DMS 273 (cell line): ENCODE data around the gene ADCYAP1R1.

Experiments used
- DNase-seq: peaks from one replicate; lab custom pipeline; 2025; ENCODE audit not compliant: unreplicated experiment; lab: John Stamatoyannopoulos, UW

The ADCYAP1R1 gene

DNA sequence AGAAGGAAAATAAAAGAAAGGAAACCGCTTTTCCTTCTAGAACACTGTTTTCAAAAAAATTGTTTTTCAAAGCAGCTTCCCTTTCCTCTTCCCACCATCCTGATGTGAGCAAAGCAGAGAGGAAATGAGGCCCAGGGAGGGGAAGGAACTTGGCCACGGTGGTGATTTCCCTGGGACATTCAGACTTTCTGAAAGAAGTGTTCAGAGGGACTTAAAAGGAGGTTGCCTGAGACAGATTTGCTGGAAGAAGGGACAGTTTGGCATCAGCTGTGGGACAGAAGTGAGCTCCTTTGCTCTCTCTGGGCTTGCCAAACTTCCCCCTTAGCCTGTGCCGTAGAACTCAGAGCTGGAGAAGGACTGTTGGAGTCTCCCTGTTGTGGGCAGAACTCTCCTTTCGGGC is 30.3 kb downstream of the ADCYAP1R1 start:
- DNase-seq: no peak

DNA sequence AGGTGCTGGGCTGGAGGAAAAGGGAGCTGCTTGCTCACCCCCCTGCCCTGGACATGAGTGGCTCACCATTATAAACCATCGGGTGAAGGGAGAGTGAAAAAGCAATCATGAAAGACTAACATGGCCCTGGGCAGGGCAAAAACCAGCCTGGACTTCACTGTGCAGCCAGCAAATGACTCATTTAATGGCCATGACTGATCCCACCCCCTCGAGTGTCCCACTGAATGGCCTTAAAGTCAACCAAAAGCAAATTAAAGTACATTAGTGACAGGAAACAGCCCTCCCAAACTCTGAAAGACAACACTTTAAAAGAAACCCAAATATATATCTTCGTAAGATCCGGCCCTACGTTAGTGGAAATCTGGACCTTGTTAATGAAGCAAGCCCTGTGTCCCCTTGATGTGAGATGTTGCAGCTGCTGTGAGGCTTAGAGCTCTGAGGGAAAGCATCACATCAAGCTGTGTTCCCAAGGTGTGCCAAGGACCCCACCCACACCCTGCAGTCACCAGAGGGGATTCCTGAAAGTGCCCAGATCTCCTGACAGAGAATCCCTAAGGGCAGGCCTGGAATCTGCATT is 31.2 kb downstream of the ADCYAP1R1 start:
- no peak for DNase-seq

DNA sequence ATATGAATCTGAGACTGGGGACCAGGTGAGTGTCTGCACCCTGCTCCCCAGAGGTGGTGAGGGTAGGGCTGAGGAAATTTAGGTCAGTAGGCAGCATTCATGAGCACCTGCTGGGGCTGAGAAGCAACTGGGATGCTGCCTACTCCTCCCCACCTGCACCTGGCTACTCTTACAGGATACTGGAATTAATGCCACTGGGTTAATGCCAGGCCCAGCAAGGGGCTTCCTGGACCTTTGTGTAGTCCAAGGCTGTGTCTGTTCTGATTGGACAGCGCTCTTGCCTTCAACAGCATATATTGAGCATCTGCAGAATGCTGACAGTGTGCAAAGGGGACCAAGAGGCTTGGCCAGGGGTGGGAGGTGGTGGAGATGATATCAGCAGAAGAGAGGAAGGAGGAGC is 32.1 kb downstream of the ADCYAP1R1 start:
- no peak for DNase-seq

DNA sequence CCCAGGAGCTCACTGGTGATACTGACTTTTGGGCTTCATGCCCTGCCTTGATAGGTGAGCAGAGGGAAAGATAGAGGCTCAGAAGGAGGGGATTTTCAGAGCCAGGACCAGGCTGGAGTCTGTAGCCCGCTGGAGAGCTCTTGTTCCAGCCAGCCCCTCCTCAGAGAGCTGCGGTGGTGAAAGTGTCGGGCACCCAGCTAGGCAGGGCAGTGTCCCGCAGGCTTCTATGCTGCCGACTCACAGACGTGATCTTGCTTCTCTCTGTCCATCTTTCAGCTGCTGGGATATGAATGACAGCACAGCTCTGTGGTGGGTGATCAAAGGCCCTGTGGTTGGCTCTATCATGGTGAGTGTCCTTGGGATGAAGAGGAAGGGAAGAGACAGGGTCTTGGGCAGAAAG is 35.2 kb downstream of the ADCYAP1R1 start:
- DNase-seq: no peak

DNA sequence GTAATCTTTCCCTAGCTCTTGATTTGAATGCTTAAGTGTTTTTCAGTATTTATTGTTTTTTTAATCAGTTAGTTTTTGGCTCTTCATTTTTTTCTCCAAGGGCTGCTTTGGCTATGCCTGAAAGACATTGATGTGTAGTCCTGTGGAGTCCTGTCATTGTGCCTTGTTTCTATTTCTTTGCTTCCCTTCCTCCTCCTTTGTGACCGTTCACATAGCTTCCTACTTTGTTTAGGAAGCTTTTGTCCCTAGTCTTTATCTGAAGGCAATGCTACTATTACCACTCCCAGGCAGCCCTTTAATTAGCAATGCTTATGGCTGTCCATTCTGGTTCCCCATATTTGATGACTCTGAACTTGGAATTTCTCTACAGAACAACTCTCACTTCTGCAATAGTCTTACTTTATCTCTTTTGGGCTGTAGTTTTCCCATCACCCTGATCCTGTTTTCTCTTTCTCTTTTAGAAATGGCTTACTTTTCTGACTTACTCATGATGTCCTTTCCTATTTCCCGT is 39.9 kb downstream of the ADCYAP1R1 start:
- no peak for DNase-seq

DNA sequence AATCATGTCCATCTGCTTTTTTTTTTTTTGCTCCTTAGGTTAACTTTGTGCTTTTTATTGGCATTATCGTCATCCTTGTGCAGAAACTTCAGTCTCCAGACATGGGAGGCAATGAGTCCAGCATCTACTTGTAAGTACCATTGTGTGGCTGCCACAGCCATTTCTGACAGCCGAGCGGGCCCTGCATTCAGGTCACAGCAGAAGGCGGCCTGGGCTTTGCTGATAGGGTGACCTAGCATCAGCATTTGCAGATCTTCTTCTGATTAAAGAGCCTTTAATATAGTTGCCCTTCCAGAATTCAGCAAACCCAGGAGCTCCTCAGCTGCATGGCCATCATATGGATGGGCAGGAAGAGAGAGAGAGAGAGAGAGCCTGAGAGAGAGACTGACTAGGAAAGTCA is 40.5 kb downstream of the ADCYAP1R1 start:
- DNase-seq: no peak

DNA sequence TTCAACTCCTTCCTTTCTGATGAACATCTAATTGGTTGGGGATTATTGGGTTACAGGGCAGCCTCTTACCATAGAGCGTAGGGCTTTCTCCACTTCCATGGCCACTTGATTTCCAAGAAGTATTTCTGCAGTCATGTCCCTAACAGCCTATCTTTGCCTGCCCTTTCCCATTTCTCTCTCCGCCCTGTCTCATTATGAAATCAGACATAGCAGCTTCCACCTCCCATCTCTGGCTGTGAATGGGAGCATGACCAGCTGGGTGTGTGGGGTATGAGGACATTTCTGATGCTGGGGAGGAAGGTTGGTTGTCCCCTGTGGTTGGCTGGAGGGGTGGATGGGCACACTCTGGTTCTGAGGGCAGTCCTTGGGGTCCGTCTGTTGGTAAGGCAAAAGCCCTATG is 41.2 kb downstream of the ADCYAP1R1 start:
- DNase-seq: no peak

GRCh38 chr7:31094271-31094670 is 42.2 kb downstream of the ADCYAP1R1 start:
- no peak for DNase-seq

GRCh38 chr7:31095286-31096197 is 43.4 kb downstream of the ADCYAP1R1 start:
- DNase-seq: no peak

DNA sequence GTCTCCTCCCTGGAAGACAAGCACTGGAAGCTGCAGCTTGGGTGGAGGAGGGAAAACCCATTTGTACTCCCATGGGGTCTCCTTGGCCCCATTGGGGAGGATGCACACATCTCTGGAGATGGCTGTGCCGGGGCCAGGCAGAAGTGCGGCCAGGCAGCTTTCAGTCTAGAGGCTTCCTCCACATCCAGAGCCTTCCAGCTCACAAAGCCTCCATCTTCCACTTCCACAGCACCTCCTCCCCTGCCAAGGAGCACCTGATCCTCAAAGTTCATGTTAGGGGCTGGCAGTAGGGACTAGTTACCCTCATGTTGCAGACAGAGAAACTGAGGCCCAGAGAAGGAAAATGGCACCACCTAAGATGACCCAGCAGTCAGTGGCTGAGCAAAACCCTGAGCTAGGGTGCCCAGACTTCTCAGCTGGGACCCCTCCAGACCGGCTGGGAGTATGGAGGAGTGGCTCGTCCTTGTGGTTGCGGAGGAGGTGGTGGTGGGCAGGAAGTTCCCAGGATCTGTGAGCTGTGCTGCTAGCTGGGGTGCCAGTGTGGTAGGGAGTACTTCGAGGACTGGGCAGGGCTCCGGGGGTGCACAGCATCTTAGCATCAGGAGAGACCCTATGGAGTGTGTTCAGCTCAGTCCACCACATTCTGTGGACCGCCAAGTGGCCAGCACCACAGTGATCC is 44.2 kb downstream of the ADCYAP1R1 start:
- DNase-seq: no peak

DNA sequence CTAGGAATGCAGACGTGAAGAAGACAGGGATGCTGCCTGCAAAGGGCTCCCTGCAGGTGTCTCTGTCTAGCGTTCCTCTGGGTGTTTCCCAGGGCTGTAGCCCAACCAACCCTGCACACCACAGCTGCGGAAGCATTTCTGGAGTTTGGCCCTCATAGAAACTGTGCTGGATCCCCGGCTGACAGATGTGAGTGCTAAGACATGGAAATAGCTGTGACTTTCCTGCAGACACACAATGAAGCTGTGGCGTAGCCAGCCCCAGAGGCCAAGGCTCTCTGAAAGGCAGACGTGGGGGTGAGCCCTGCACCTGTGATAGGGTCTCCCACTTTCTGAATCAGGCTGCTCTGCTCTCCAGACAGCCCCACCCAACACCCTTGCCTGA is 44.8 kb downstream of the ADCYAP1R1 start:
- no peak for DNase-seq

DNA sequence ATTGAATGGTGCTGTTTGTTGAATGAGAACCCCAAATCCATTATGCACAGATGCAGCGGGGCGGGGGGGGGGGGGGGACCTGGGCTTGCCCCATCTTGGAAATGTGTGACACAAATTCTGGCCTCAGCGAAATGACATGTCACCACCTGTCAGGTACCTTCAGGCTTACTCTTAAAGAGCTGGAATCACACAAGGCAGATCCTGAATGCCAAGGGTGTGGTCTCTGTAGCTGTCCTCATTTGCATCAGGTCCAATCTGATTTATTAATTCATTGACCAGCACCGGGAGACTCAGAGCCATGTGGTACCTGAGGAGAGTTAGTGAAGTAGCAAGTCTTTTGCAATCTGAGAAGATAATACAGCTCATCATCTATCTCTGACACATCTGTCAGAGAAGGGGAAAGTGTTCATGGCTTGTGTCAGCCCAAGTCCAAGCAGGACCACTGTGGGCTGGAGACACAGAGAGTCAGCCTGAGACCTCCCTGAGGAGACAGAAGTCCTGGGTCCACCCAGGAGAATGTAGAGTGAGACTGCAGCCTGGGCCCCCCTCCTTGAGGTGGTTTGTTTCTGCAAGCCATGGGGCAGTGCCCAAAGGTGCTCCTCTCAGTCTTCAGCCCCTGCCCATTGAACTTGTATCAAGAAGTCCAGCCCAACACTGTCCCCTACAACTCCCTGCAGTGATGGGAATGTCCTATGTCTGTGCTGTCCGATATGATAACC is 46.7 kb downstream of the ADCYAP1R1 start:
- no peak for DNase-seq

DNA sequence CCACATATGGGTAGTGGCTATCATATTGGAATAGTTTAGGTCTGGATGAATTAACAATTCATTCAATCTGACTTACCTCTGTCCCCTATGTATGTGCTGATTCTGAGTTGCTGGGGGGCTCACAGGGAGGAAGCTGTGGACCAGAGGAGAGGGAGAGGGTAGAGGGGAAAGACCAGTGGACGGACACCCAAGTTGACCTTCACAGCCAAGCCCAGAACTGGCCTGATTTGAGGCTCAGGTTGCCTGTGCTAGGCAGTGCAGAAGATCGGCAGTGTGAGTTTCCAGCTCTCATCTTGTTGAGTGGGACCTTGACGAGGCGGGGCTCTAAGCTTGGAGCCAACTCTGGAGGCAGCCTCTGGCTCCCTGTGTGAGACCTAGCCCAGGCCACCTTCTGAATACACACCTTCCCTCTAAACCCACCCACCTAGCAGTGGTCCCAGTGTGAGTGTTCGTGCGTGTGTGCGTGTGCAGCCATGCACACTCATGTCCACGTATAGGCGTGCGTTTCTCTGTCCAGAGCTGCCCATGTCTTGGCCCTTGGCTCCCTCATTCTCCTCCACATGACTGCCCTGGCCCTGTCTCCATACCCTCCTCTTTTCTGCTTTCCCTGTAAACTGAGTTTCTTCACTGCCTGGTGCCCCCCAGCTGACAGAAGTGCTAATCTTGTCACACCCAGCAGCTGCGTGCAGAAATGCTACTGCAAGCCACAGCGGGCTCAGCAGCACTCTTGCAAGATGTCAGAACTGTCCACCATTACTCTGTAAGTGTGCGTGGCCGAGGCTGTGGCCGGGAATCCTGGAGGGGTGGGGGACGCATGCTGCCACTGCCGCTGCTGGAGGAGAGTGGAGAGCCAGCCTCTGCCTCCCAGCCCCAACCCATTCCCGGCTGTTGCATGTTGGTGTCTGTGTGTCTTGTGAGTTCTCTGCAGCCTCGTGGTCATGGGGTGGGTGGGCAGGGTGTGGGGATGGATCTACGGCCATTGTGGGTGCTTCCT is 47.6 kb downstream of the ADCYAP1R1 start:
- no peak for DNase-seq

DNA sequence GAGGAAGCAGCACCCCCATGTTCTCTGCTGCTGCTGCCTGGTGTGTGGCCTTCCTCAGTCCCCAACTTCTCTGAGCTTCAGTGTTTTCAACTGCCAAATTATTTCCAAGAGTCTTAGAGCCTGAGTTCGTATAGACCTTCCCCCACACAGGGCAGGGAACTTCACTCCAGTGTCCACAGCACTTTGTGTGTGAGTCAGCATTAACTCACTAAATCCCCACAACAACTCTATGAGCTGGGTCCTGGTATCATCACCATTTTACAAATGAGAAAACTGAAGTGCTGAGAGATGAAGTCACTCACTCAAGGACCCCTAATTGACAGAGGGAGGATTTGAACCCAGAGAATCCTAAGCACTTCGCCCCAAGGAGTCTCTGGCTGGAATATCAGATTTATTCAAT is 48.3 kb downstream of the ADCYAP1R1 start:
- no peak for DNase-seq

GRCh38 chr7:31100871-31101270 is 48.8 kb downstream of the ADCYAP1R1 start:
- no peak for DNase-seq

- no peak for DNase-seq
These were observed 49.4 kb downstream of the ADCYAP1R1 start for GRCh38 chr7:31101544-31101943.

- no peak for DNase-seq
These were observed 50.3 kb downstream of the ADCYAP1R1 start for GRCh38 chr7:31102151-31102972.

DNA sequence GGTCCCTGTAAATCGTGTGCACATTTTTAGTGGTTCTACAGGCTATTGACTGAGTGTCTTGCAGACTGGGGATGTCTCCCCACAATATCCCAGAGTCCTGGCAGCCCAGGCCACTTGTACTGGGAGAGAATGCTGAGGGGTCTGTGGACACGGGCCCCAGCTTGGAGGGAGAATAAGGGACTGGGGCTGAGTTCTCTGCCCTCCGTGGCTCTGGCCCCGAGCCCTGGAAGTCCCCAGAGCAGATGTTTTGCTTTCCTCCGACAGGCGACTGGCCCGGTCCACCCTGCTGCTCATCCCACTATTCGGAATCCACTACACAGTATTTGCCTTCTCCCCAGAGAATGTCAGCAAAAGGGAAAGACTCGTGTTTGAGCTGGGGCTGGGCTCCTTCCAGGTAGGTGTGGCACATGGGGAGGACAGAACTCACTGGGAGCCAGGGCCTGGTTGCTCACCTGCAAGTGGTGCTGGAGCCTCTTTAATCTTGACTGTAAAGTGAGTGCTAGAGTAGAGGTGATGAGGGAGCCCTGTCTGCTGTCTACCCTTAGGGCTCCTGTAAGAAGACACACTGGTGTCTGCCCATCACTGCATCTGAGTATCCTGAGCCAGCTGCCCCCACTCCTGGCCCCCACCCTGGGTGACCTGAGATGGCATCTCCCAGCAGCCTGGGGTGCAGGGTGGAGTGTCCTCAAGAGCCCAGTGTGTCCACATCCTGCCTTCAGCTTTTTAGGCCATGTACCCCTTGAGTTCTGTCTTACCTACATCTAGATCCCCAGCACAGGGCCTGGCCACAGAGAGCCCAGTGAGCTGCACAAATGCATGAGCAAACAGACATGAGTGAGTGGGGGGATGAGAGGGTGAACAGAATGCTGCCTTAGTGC is 51.1 kb downstream of the ADCYAP1R1 start:
- DNase-seq: no peak
